ENCODE results near the gene LRCH1.

Gene LRCH1

GRCh38 chr13:46684287-46685001 is 131.5 kb downstream of the LRCH1 start:
- Histone ChIP-seq H3K4me3 (replicated peaks; ENCODE audit: insufficient read depth, low read length) (no peak overlapping the region), H3K27me3 (ENCODE audit: insufficient read depth, poor library complexity, severe bottlenecking) (no peaks in the 10 kb centered on the region), H3K27ac (replicated peaks) (no peak overlapping the region)
- TF ChIP-seq POLR2AphosphoS5 (IDR thresholded peaks at IDR 0.05; ENCODE audit: low read depth) = no peak
- TF ChIP-seq REST (IDR thresholded peaks at IDR 0.05; ENCODE audit: insufficient replicate concordance, low read depth) = no peak
- TF ChIP-seq SPI1 (IDR thresholded peaks at IDR 0.05; ENCODE audit: borderline replicate concordance, low read depth) = no peak
- no peak for DNase-seq (ENCODE audit: low read depth in 1 of 2, low spot score in 1 of 2)

DNA sequence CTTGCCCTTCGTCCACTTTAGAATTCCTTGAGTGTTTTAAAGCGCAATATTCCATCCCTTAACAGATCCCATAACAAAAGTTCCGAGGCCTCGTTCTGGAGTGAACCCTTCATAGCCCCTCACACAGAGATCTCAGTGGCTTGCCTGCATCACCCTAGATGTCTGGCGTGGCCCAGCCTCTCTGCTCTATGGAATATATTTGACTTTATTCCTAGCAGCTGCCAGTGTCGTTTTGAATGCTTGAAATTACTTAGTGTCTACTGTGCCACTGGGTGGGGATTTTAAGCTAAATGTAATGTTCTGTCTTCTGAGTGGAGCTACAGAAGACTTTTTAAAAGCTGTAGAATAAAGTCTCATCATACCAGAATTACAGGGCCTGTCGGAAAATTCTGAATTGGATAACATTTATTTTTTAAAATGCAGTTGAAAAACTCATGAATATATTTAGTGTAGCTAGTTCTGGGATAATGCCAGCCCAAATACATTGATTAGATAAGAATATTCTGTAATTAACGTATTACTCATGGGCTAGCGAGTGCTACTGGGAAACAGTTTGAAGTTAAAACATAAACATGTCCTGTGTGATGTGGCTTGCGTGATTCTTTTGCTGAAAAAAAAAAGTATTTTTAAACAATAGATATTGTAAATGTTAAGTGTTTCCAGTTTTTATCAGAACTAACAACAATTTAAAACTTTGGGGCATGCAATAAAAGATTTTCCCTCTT is 132.2 kb downstream of the LRCH1 start:
- no peak overlapping the region for H3K4me3 ChIP-seq (replicated peaks; ENCODE audit: insufficient read depth, low read length)
- no peak for DNase-seq (ENCODE audit: low read depth in 1 of 2, low spot score in 1 of 2)
- no peak for TF ChIP-seq GABPA (IDR thresholded peaks at IDR 0.05; ENCODE audit: low read depth)
- TF ChIP-seq REST (IDR thresholded peaks at IDR 0.05; ENCODE audit: insufficient replicate concordance, low read depth) = no peak
- TF ChIP-seq POLR2AphosphoS5 (IDR thresholded peaks at IDR 0.05; ENCODE audit: low read depth) = no peak
- TF ChIP-seq SPI1 (IDR thresholded peaks at IDR 0.05; ENCODE audit: borderline replicate concordance, low read depth) = no peak
- TF ChIP-seq, protein P1, sequence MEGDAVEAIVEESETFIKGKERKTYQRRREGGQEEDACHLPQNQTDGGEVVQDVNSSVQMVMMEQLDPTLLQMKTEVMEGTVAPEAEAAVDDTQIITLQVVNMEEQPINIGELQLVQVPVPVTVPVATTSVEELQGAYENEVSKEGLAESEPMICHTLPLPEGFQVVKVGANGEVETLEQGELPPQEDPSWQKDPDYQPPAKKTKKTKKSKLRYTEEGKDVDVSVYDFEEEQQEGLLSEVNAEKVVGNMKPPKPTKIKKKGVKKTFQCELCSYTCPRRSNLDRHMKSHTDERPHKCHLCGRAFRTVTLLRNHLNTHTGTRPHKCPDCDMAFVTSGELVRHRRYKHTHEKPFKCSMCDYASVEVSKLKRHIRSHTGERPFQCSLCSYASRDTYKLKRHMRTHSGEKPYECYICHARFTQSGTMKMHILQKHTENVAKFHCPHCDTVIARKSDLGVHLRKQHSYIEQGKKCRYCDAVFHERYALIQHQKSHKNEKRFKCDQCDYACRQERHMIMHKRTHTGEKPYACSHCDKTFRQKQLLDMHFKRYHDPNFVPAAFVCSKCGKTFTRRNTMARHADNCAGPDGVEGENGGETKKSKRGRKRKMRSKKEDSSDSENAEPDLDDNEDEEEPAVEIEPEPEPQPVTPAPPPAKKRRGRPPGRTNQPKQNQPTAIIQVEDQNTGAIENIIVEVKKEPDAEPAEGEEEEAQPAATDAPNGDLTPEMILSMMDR (IDR thresholded peaks at IDR 0.05; ENCODE audit: insufficient read depth, low read length) = no peak
- H3K27me3 ChIP-seq (ENCODE audit: insufficient read depth, poor library complexity, severe bottlenecking) = no peaks in the 10 kb centered on the region
- no peak overlapping the region for H3K27ac ChIP-seq (replicated peaks)

- TF ChIP-seq GABPA (IDR thresholded peaks at IDR 0.05; ENCODE audit: low read depth) = no peak
- no peak for TF ChIP-seq SPI1 (IDR thresholded peaks at IDR 0.05; ENCODE audit: borderline replicate concordance, low read depth)
- TF ChIP-seq, protein P1 (IDR thresholded peaks at IDR 0.05; ENCODE audit: insufficient read depth, low read length) = no peak
- TF ChIP-seq REST (IDR thresholded peaks at IDR 0.05; ENCODE audit: insufficient replicate concordance, low read depth) = no peak
- TF ChIP-seq POLR2AphosphoS5 (IDR thresholded peaks at IDR 0.05; ENCODE audit: low read depth) = no peak
- Histone ChIP-seq H3K27ac (replicated peaks) (no peak overlapping the region), H3K4me3 (replicated peaks; ENCODE audit: insufficient read depth, low read length) (no peak overlapping the region), H3K27me3 (ENCODE audit: insufficient read depth, poor library complexity, severe bottlenecking) (no peaks in the 10 kb centered on the region)
- no peak for DNase-seq (ENCODE audit: low read depth in 1 of 2, low spot score in 1 of 2)
Observed at GRCh38 chr13:46686171-46686570, 133.2 kb downstream of the LRCH1 start.

All from HL-60 (cell line).